C4-2B (cell line): ENCODE data around the gene CDC42EP1.

Experiments used
- CTCF ChIP-seq: fragments of 450-650 bp; conservative IDR thresholded peaks from 2 replicates; pipeline ENCODE4 v1.5.1; 2017; ENCODE audit warnings: mild to moderate bottlenecking
- ZFX ChIP-seq: fragments of 450-650 bp; IDR thresholded peaks from 2 replicates; pipeline ENCODE4 v1.6.1; 2017

GRCh38 chr22:37534445-37534844, 25.8 kb upstream of the CDC42EP1 start:
- TF ChIP-seq CTCF (no peak), ZFX (no peak)
